Calu3 (cell line): Measurements from ENCODE around the gene OR4D1. TPM values are rescaled to one million over a fixed set of nuclear protein-coding genes. Genes with fewer than 3 reads are reported as not detected.

Experiments
- BruUV-seq: library from RNA; stranded (reverse); fragments of 400-500 nt; replicated peaks from 2 replicates; lab custom pipeline; 2021; lab: Mats Ljungman, UMichigan
- CTCF ChIA-PET: fragments of 300-600 bp; sonication (Branson Sonifier 250); formaldehyde crosslinking; loops from one replicate; lab custom pipeline; 2022; ENCODE audit warnings: antibody characterized with exemption; lab: Charles Lee
- DNase-seq: peaks from one replicate; pipeline ENCODE4 v3.0.0; 2022
- H3K27ac Mint-ChIP-seq: one replicate; pipeline ENCODE4 v1.8.0; 2022; ENCODE audit warnings: mixed read lengths; ENCODE audit not compliant: unreplicated experiment
- H3K27me3 Mint-ChIP-seq: one replicate; pipeline ENCODE4 v1.8.0; 2022; ENCODE audit warnings: mixed read lengths; ENCODE audit not compliant: unreplicated experiment
- H3K36me3 Mint-ChIP-seq: one replicate; pipeline ENCODE4 v1.8.0; 2022; ENCODE audit warnings: mild to moderate bottlenecking, moderate library complexity, mixed read lengths; ENCODE audit not compliant: insufficient read depth, unreplicated experiment
- H3K4me1 Mint-ChIP-seq: one replicate; pipeline ENCODE4 v1.8.0; 2022; ENCODE audit warnings: mild to moderate bottlenecking, low read depth, mixed read lengths; ENCODE audit not compliant: unreplicated experiment
- H3K4me3 Mint-ChIP-seq: one replicate; pipeline ENCODE4 v1.8.0; 2022; ENCODE audit warnings: mild to moderate bottlenecking, low read depth, moderate library complexity, mixed read lengths; ENCODE audit not compliant: unreplicated experiment
- H3K9me3 Mint-ChIP-seq: one replicate; pipeline ENCODE4 v1.8.0; 2022; ENCODE audit warnings: low read depth, mixed read lengths; ENCODE audit not compliant: unreplicated experiment
- intact Hi-C: fragments of 100-400 bp; cut with micrococcal nuclease; formaldehyde crosslinking; loops from one replicate; pipeline ENCODE4 v1.10.0; 2022; ENCODE audit not compliant: unreplicated experiment
- total RNA-seq: library from RNA; stranded (reverse); gene quantifications from 2 replicates; pipeline ENCODE4 v1.2.3, GENCODE V29; 2022
- TF ChIP-seq, protein P1 (sequence below): fragments of 200-600 bp; IDR thresholded peaks from one replicate; pipeline ENCODE4 v1.8.0; 2022; ENCODE audit warnings: antibody characterized with exemption; ENCODE audit not compliant: unreplicated experiment

The OR4D1 gene
- total RNA-seq, 1 experiment from 2014 or later: not detected

DNA sequence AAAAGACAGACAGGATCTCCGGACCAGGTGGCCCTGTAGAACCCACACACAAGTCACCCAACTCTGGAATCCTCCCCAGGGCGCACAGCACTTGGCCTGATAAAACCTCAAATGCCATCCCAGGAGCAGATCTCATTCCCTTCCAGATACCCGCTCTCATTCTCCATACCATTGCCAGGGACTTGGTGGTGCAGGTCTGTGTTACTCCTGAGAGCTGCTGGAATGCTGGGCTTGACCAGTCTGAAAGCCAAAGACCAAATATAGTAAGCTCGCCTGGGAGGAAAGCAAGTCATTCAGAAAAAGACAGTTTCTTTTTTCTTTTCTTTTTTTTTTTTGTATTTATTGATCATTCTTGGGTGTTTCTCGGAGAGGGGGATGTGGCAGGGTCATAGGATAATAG, 60.2 kb downstream of the OR4D1 start:
- H3K9me3 Mint-ChIP-seq: no peaks in the 10 kb centered on the region
- TF ChIP-seq, protein P1, sequence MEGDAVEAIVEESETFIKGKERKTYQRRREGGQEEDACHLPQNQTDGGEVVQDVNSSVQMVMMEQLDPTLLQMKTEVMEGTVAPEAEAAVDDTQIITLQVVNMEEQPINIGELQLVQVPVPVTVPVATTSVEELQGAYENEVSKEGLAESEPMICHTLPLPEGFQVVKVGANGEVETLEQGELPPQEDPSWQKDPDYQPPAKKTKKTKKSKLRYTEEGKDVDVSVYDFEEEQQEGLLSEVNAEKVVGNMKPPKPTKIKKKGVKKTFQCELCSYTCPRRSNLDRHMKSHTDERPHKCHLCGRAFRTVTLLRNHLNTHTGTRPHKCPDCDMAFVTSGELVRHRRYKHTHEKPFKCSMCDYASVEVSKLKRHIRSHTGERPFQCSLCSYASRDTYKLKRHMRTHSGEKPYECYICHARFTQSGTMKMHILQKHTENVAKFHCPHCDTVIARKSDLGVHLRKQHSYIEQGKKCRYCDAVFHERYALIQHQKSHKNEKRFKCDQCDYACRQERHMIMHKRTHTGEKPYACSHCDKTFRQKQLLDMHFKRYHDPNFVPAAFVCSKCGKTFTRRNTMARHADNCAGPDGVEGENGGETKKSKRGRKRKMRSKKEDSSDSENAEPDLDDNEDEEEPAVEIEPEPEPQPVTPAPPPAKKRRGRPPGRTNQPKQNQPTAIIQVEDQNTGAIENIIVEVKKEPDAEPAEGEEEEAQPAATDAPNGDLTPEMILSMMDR: no peak
- no peak overlapping the region for H3K4me3 Mint-ChIP-seq
- no peak for DNase-seq
- CTCF ChIA-PET: no interaction called here
- no peak overlapping the region for H3K27ac Mint-ChIP-seq
- no TSS peak for BruUV-seq
- H3K36me3 Mint-ChIP-seq: no peaks in the 10 kb centered on the region
- no peaks in the 10 kb centered on the region for H3K27me3 Mint-ChIP-seq
- intact Hi-C loops: no loop called here
- H3K4me1 Mint-ChIP-seq: no peaks in the 10 kb centered on the region

Other genes starting within 250 kb of the OR4D1 start
- 30.9 and 34.7 TPM in 2 replicates for gene CUEDC1, start 193.0 kb upstream of the OR4D1 start, total RNA-seq
- 33.4 and 40.4 TPM in 2 replicates for gene VEZF1, start 160.1 kb upstream of the OR4D1 start, total RNA-seq
- gene SRSF1, start 141.1 kb upstream of the OR4D1 start, total RNA-seq: 232 and 239 TPM in 2 replicates
- 24.8 and 29.2 TPM in 2 replicates for gene DYNLL2, start 65.0 kb upstream of the OR4D1 start, total RNA-seq
- gene OR4D2, start 18.6 kb downstream of the OR4D1 start, total RNA-seq: not detected in 2 replicates
- not detected in 2 replicates for gene EPX, start 44.3 kb downstream of the OR4D1 start, total RNA-seq
- 9.6 and 14.1 TPM in 2 replicates for gene MKS1, start 70.9 kb downstream of the OR4D1 start, total RNA-seq
- not detected in 2 replicates for gene LPO, start 90.2 kb downstream of the OR4D1 start, total RNA-seq
- gene MPO, start 132.6 kb downstream of the OR4D1 start, total RNA-seq: not detected in 2 replicates
- gene TSPOAP1, start 180.4 kb downstream of the OR4D1 start, total RNA-seq: not detected in 2 replicates
- 40.3 and 46.7 TPM in 2 replicates for gene SUPT4H1, start 203.8 kb downstream of the OR4D1 start, total RNA-seq